WTC11 (cell line): ENCODE results near the gene TTC33. TPM values are rescaled to one million over a fixed set of nuclear protein-coding genes. Genes with fewer than 3 reads are reported as not detected.

Experiments used
- ATAC-seq: fragments of 200-7000 bp; cut with Tn5 transposase; 2 replicates; pipeline ENCODE4 v1.10.0; 2021; ENCODE audit warnings: mild to moderate bottlenecking, moderate library complexity
- CTCF ChIA-PET: fragments of 300-600 bp; sonication (Branson Sonifier 250); formaldehyde crosslinking; loops from one replicate; lab custom pipeline; 2021; ENCODE audit warnings: antibody characterized with exemption; lab: Charles Lee
- POLR2A ChIA-PET: fragments of 350-600 bp; sonication (Branson Sonifier 250); formaldehyde crosslinking; loops from one replicate; lab custom pipeline; 2021; ENCODE audit warnings: antibody characterized with exemption; lab: Charles Lee
- DNase-seq: peaks from one replicate; pipeline ENCODE4 v3.0.0; 2021; ENCODE audit warnings: low spot score
- H3K27ac Mint-ChIP-seq: 2 replicates; pipeline ENCODE4 v1.8.0; 2021; ENCODE audit warnings: mixed read lengths
- H3K27me3 Mint-ChIP-seq: 2 replicates; pipeline ENCODE4 v1.8.0; 2021; ENCODE audit warnings: low read depth, mild to moderate bottlenecking, moderate library complexity, mixed read lengths
- H3K36me3 Mint-ChIP-seq: 2 replicates; pipeline ENCODE4 v1.8.0; 2021; ENCODE audit warnings: mixed read lengths
- H3K4me1 Mint-ChIP-seq: 2 replicates; pipeline ENCODE4 v1.8.0; 2022; ENCODE audit warnings: mixed read lengths
- H3K4me3 Mint-ChIP-seq: 2 replicates; pipeline ENCODE4 v1.8.0; 2021; ENCODE audit warnings: mild to moderate bottlenecking, moderate library complexity, mixed read lengths
- H3K9me3 Mint-ChIP-seq: 2 replicates; pipeline ENCODE4 v1.8.0; 2021; ENCODE audit warnings: mixed read lengths
- AFF4 ChIP-seq: sonication (generic); formaldehyde crosslinking; IDR thresholded peaks from 2 replicates; pipeline ENCODE4 v1.8.1; 2023; ENCODE audit warnings: mild to moderate bottlenecking, missing genetic modification reagents, borderline replicate concordance
- AR ChIP-seq: fragments of 250-450 bp; sonication (Bioruptor Pico); IDR thresholded peaks from 2 replicates; pipeline ENCODE4 v1.9.0; 2021; ENCODE audit warnings: mild to moderate bottlenecking
- CREB1 ChIP-seq: sonication (generic); formaldehyde crosslinking; IDR thresholded peaks from 2 replicates; pipeline ENCODE4 v1.8.0; 2023; ENCODE audit warnings: mild to moderate bottlenecking, missing genetic modification reagents
- ERG ChIP-seq: fragments of 250-450 bp; sonication (Bioruptor Pico); IDR thresholded peaks from 2 replicates; pipeline ENCODE4 v1.8.0; 2021; ENCODE audit warnings: mild to moderate bottlenecking
- ETV6 ChIP-seq: sonication (generic); formaldehyde crosslinking; IDR thresholded peaks from 2 replicates; pipeline ENCODE4 v1.8.1; 2022; ENCODE audit warnings: mild to moderate bottlenecking, missing genetic modification reagents
- MAX ChIP-seq: sonication (generic); formaldehyde crosslinking; IDR thresholded peaks from 2 replicates; pipeline ENCODE4 v1.8.0; 2022; ENCODE audit warnings: mild to moderate bottlenecking, missing genetic modification reagents
- MLX ChIP-seq: sonication (generic); formaldehyde crosslinking; IDR thresholded peaks from 2 replicates; pipeline ENCODE4 v1.8.1; 2023; ENCODE audit warnings: mild to moderate bottlenecking, missing genetic modification reagents, moderate library complexity
- NFYB ChIP-seq: sonication (generic); formaldehyde crosslinking; conservative IDR thresholded peaks from 2 replicates; pipeline ENCODE4 v1.8.0; 2022; ENCODE audit warnings: low read depth, missing genetic modification reagents
- SMAD3 ChIP-seq: sonication (generic); formaldehyde crosslinking; IDR thresholded peaks from 2 replicates; pipeline ENCODE4 v1.8.0; 2022; ENCODE audit warnings: missing genetic modification reagents, mild to moderate bottlenecking, borderline replicate concordance
- TCF7 ChIP-seq: sonication (generic); formaldehyde crosslinking; IDR thresholded peaks from 2 replicates; pipeline ENCODE4 v1.8.0; 2022; ENCODE audit warnings: mild to moderate bottlenecking, low read depth, missing genetic modification reagents, moderate library complexity
- USF2 ChIP-seq: sonication (generic); formaldehyde crosslinking; IDR thresholded peaks from 2 replicates; pipeline ENCODE4 v1.8.1; 2023; ENCODE audit warnings: mild to moderate bottlenecking, missing genetic modification reagents, moderate library complexity
- ZNF671 ChIP-seq: fragments of 250-450 bp; sonication (Bioruptor Pico); IDR thresholded peaks from 2 replicates; pipeline ENCODE4 v1.8.0; 2021; ENCODE audit warnings: mild to moderate bottlenecking
- total RNA-seq: library from RNA; stranded (reverse); gene quantifications from 3 replicates; pipeline ENCODE4 v1.2.3, GENCODE V29; 2021

Gene TTC33
- total RNA-seq, 1 experiment from 2014 or later = 9.2 TPM

GRCh38 chr5:40669606-40670390, 86.0 kb downstream of the TTC33 start:
- H3K27ac Mint-ChIP-seq = no peak overlapping the region
- no peaks in the 10 kb centered on the region for H3K36me3 Mint-ChIP-seq
- POLR2A ChIA-PET = interaction anchor here (0.7 kb wide), 1 partner anchor 752 kb away, joined by 6 read pairs; no protein-coding TSS in a partner anchor

GRCh38 chr5:40667161-40667663, 88.5 kb downstream of the TTC33 start:
- ATAC-seq = no peak

More at GRCh38 chr5:40669606-40670390, 86.0 kb downstream of the TTC33 start:
- no peak for TF ChIP-seq ZNF671 (CRISPR knock-in tag)
- TF ChIP-seq NFYB (CRISPR knock-in tag) = no peak
- TF ChIP-seq MLX = no peak
- TF ChIP-seq AR (CRISPR knock-in tag) = no peak
- no peak for TF ChIP-seq TCF7 (CRISPR knock-in tag)
- TF ChIP-seq, all 79 proteins: peak for 0
- ATAC-seq (no peak), DNase-seq (no peak)
- no peak overlapping the region for H3K4me3 Mint-ChIP-seq
- no peaks in the 10 kb centered on the region for H3K4me1 Mint-ChIP-seq
- no peaks in the 10 kb centered on the region for H3K9me3 Mint-ChIP-seq
- no peaks in the 10 kb centered on the region for H3K27me3 Mint-ChIP-seq
- CTCF ChIA-PET = interaction anchor here (0.7 kb wide), 1 partner anchor 22 kb away, joined by 3 read pairs; no protein-coding TSS in a partner anchor

GRCh38 chr5:40666657-40667056, 89.1 kb downstream of the TTC33 start:
- Mint-ChIP-seq H3K36me3 (no peaks in the 10 kb centered on the region), H3K9me3 (no peaks in the 10 kb centered on the region), H3K4me1 (no peaks in the 10 kb centered on the region), H3K4me3 (no peak overlapping the region), H3K27me3 (no peaks in the 10 kb centered on the region), H3K27ac (no peak overlapping the region)
- DNase-seq (no peak), ATAC-seq (no peak)
- CTCF ChIA-PET = no interaction called here
- no peak for TF ChIP-seq USF2 (CRISPR knock-in tag)
- TF ChIP-seq ETV6 (CRISPR knock-in tag) = no peak
- TF ChIP-seq SMAD3 = no peak
- TF ChIP-seq AR (CRISPR knock-in tag) = no peak
- TF ChIP-seq ERG = no peak
- TF ChIP-seq CREB1 (CRISPR knock-in tag) = no peak
- TF ChIP-seq MAX (CRISPR knock-in tag) = no peak
- POLR2A ChIA-PET = no interaction called here

More at GRCh38 chr5:40667161-40667663, 88.5 kb downstream of the TTC33 start:
- Mint-ChIP-seq H3K4me1 (no peaks in the 10 kb centered on the region), H3K4me3 (no peak overlapping the region), H3K9me3 (no peaks in the 10 kb centered on the region), H3K27me3 (no peaks in the 10 kb centered on the region), H3K27ac (no peak overlapping the region), H3K36me3 (no peaks in the 10 kb centered on the region)
- CTCF ChIA-PET = no interaction called here
- TF ChIP-seq ETV6 (CRISPR knock-in tag) = no peak
- TF ChIP-seq AFF4 (CRISPR knock-in tag) = no peak
- no peak for DNase-seq
- POLR2A ChIA-PET = no interaction called here
